Fibroblast of the conjunctiva (primary cell): ENCODE data around the gene FAM241B.

Experiments used
- DNase-seq: peaks from one replicate; pipeline ENCODE4 v3.0.0-alpha.2; 2010; ENCODE audit warnings: low read depth

FAM241B gene

GRCh38 chr10:69666756-69667155, 36.7 kb downstream of the FAM241B start:
- DNase-seq = no peak

- no peak for DNase-seq
These were observed 38.7 kb downstream of the FAM241B start for GRCh38 chr10:69668721-69669120.

- DNase-seq = no peak
These were observed 39.4 kb downstream of the FAM241B start for GRCh38 chr10:69669409-69669808.

- DNase-seq = no peak
These were observed 43.5 kb downstream of the FAM241B start for GRCh38 chr10:69673521-69673920.

- DNase-seq = no peak
These were observed 44.7 kb downstream of the FAM241B start for GRCh38 chr10:69674786-69675185.

GRCh38 chr10:69676301-69676700, 46.3 kb downstream of the FAM241B start:
- no peak for DNase-seq

- DNase-seq = no peak
These were observed 48.1 kb downstream of the FAM241B start for GRCh38 chr10:69677985-69678654.

- DNase-seq = no peak
These were observed 49.7 kb downstream of the FAM241B start for GRCh38 chr10:69679736-69680135.

- no peak for DNase-seq
These were observed 50.6 kb downstream of the FAM241B start for GRCh38 chr10:69680610-69681009.

- no peak for DNase-seq
These were observed 51.4 kb downstream of the FAM241B start for GRCh38 chr10:69681436-69681835.

GRCh38 chr10:69682955-69683474, 53.0 kb downstream of the FAM241B start:
- DNase-seq = no peak
